ENCODE measurements around the gene RERE. TPM values are rescaled to one million over a fixed set of nuclear protein-coding genes. Genes with fewer than 3 reads are reported as not detected.

Gene RERE
- total RNA-seq, 2 donors from 2014 or later = 207 to 322 TPM

DNA sequence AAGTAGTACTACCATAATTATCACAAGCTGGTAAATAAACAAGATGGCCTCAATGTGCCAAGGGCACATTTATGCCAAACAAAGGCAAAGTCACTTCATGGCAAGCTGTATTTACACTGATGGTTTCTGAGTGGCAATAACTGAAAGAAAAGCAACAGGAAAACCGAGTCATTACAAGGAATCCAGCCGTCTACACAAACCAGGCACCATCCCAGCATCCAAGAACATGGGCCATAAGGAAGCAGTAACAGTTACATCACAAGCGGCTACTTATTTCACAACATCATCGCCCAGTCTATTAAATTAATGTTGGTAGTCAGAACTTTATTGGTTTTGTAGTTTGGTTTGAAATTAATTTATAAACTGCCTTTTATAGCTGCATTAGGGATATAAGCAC lies 214.2 kb downstream of the RERE start:
- no peak for TF ChIP-seq POLR2AphosphoS5 (IDR thresholded peaks at IDR 0.05)
- Histone ChIP-seq H3K36me3 (no peaks in the 10 kb centered on the region), H3K4me1 (replicated peaks) (no peaks in the 10 kb centered on the region), H3K9me3 (no peaks in the 10 kb centered on the region), H3K27ac (no peak overlapping the region), H3K4me3 (no peak overlapping the region), H3K27me3 (replicated peaks; ENCODE audit: insufficient read depth) (no peaks in the 10 kb centered on the region)
- DNase-seq (ENCODE audit: low spot score) = no peak
- intact Hi-C loops (cut with DNase I) = no loop called here
- WGBS = 65% methylated on average over 4 of the region's 4 CpGs

- Histone ChIP-seq H3K4me1 (replicated peaks) (no peaks in the 10 kb centered on the region), H3K27me3 (replicated peaks; ENCODE audit: insufficient read depth) (no peaks in the 10 kb centered on the region), H3K27ac (no peak overlapping the region), H3K4me3 (no peak overlapping the region), H3K36me3 (no peaks in the 10 kb centered on the region), H3K9me3 (no peaks in the 10 kb centered on the region)
- TF ChIP-seq POLR2A (IDR thresholded peaks at IDR 0.05) (no peak), POLR2AphosphoS5 (IDR thresholded peaks at IDR 0.05) (no peak)
- TF ChIP-seq, protein P1, sequence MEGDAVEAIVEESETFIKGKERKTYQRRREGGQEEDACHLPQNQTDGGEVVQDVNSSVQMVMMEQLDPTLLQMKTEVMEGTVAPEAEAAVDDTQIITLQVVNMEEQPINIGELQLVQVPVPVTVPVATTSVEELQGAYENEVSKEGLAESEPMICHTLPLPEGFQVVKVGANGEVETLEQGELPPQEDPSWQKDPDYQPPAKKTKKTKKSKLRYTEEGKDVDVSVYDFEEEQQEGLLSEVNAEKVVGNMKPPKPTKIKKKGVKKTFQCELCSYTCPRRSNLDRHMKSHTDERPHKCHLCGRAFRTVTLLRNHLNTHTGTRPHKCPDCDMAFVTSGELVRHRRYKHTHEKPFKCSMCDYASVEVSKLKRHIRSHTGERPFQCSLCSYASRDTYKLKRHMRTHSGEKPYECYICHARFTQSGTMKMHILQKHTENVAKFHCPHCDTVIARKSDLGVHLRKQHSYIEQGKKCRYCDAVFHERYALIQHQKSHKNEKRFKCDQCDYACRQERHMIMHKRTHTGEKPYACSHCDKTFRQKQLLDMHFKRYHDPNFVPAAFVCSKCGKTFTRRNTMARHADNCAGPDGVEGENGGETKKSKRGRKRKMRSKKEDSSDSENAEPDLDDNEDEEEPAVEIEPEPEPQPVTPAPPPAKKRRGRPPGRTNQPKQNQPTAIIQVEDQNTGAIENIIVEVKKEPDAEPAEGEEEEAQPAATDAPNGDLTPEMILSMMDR (IDR thresholded peaks at IDR 0.05) = no peak
- DNase-seq (ENCODE audit: low spot score) = no peak
- intact Hi-C loops (cut with DNase I) = no loop called here
- whole genome bisulfite sequencing = 73% methylated on average over 5 of the region's 5 CpGs
These were observed 214.8 kb downstream of the RERE start for GRCh38 chr1:8602471-8603219.

DNA sequence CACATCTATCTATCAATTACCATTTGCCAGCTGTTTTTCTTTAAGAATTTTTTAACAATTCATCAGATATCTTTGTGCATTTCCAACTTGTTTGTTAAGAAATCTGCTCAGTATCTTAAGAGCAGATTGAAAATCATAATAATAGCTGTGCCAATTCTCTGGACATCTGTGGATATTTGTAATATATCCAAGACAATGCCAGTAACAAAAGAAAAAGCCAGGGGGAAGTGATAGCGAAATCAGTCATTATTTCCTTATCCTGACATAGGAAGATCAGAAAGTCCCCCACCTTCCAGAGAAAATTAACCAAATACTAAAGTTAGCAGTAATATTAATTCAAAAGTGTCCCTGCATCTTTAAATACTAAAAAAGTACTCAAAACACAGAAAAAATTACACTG lies 217.1 kb downstream of the RERE start:
- no peak overlapping the region for H3K27ac ChIP-seq

DNA sequence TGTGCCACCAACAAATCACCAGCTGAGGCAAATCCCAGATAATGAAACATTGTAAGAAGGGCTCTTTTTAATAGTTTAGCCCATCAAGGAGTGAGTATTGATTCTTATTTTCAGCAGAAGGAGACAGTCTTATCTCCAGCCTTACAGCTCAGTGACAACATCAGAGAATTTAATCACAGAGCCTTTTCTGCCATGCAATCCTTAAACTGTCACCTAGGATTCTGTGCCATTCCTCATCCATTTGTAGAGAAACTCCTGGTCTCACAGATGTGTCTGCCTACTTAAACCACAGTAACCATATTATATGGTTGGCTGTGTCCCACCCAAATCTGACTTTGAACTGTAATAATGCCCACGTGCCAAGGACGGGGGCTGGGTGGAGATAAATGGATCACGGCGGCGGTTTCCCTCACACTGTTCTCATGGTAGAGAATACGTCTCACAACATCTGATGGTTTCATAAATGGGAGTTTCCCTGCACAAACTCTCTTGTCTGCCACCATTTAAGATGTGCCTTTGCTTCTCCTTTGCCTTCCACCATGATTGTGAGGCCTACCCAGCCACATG lies 217.7 kb downstream of the RERE start:
- no peak overlapping the region for H3K27ac ChIP-seq
- DNase-seq (ENCODE audit: low spot score) = no peak
- peaks cover 5% of the 10 kb centered on the region for H3K4me1 ChIP-seq (replicated peaks)
- H3K36me3 ChIP-seq = no peaks in the 10 kb centered on the region
- H3K9me3 ChIP-seq = no peaks in the 10 kb centered on the region
- intact Hi-C loops (cut with DNase I) = no loop called here
- H3K27me3 ChIP-seq (replicated peaks; ENCODE audit: insufficient read depth) = no peaks in the 10 kb centered on the region
- 91% methylated on average over 6 of the region's 6 CpGs for WGBS
- no peak for TF ChIP-seq POLR2A (IDR thresholded peaks at IDR 0.05)
- H3K4me3 ChIP-seq = no peak overlapping the region

More for the DNA sequence above, 217.1 kb downstream of the RERE start:
- Histone ChIP-seq H3K36me3 (no peaks in the 10 kb centered on the region), H3K9me3 (no peaks in the 10 kb centered on the region), H3K4me3 (no peak overlapping the region), H3K4me1 (replicated peaks) (peaks cover 5% of the 10 kb centered on the region), H3K27me3 (replicated peaks; ENCODE audit: insufficient read depth) (no peaks in the 10 kb centered on the region)
- 78% methylated on average over 1 of the region's 1 CpG for WGBS
- intact Hi-C loops (cut with DNase I) = no loop called here
- DNase-seq (ENCODE audit: low spot score) = no peak
- TF ChIP-seq, protein P1 (IDR thresholded peaks at IDR 0.05) = no peak
- TF ChIP-seq POLR2A (IDR thresholded peaks at IDR 0.05) (no peak), POLR2AphosphoS5 (IDR thresholded peaks at IDR 0.05) (no peak)

GRCh38 chr1:8598783-8599182 lies 218.7 kb downstream of the RERE start:
- Histone ChIP-seq H3K9me3 (no peaks in the 10 kb centered on the region), H3K27me3 (replicated peaks; ENCODE audit: insufficient read depth) (no peaks in the 10 kb centered on the region), H3K4me1 (replicated peaks) (peaks cover 5% of the 10 kb centered on the region), H3K4me3 (no peak overlapping the region), H3K27ac (peak overlapping the region; percentile 43 to 46), H3K36me3 (no peaks in the 10 kb centered on the region)
- no peak for DNase-seq (ENCODE audit: low spot score)
- TF ChIP-seq, protein P1 (IDR thresholded peaks at IDR 0.05) = no peak
- no peak for TF ChIP-seq POLR2AphosphoS5 (IDR thresholded peaks at IDR 0.05)
- no peak for TF ChIP-seq POLR2A (IDR thresholded peaks at IDR 0.05)
- WGBS = 58% methylated on average over 4 of the region's 4 CpGs
- intact Hi-C loops (cut with DNase I) = no loop called here
